Fibroblast of skin of left biceps (primary cell): ENCODE measurements around the gene PACSIN2.
"Not testable (repeated sequence)": the region's sequence is repeated elsewhere in the genome, so short reads cannot be mapped to it uniquely, and the experiment has no call there.

ENCODE experiments used
- DNase-seq, 2 experiments: peaks; one replicate each; pipeline ENCODE4 v3.0.0-alpha.2; 2013; ENCODE audit warnings: low read depth in 2 of 2

The PACSIN2 gene

DNA sequence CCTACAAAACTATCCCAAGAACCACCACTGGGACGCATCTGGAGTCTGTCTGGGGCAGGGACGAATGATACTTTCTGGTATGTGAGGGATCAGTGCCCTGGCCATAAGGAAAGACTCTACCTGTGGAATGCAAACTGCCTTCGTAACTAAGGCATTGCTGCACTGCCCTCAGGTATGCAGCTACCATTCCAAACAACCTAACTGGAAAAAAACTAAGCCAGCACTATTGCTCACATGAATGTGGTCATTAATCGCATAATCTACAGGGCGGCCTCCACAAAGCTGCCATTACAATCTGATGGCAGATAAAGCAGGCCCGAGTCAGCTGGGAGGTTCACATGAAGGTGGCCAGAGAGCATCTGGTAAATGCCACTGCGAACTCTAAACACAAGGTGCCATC, 3.9 kb downstream of the PACSIN2 start:
- no peak for DNase-seq

DNA sequence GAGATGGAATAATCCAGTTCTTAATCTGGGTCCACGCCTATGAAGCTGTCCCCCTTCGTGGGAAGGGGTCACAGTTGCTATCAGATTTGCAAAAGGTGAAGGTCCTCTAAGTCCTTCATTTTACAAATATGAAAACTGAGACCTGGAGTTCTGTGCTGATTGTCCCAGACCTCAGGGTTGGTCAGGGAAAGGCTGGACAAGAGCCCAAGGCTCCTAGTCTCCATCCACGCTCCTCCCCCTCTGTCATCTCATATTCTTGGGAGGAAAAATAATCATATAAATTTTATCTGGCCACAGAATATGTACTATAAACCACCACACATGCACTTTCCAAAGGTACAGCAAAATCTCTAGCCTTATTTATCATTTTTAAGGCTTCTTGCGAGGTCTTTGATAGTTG, 5.5 kb downstream of the PACSIN2 start:
- DNase-seq = no peak

DNA sequence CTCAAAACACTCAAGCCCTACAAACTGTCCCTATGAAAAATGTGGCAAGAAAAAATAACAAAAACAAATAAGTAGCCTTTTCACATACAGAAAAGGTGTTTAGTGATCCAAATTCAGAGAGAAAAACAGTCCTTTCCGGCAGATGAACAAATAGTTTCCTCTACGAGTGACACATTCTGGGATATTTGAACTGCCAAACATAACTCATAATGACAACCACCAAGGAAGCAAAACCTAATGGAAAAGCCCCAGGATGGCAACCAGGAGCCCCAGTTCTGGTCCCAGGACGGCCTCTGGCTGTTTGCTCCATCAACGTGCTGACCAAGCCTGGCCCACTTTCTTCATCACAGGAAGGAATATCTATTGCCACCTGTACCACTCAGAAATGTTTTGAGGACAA, 6.0 kb downstream of the PACSIN2 start:
- no peak for DNase-seq

DNA sequence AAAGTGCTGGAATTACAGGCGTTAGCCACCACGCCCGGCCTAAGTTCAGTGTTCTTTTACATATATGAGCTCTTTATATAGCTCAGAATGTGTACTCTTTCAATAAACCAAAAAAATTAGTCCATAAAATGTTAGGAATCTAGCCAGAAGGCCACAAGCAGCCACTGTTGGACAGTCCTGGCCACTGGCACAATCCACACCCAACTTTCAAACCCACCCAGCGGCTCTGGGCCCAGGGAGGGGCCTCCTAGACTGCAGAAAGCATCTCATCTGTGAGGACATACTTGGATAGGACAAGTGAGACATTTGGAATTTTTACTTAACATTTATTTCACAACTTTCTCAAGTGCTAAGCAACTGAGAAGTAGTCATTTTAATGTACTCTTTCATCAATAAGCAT, 6.4 kb downstream of the PACSIN2 start:
- DNase-seq = no peak

DNA sequence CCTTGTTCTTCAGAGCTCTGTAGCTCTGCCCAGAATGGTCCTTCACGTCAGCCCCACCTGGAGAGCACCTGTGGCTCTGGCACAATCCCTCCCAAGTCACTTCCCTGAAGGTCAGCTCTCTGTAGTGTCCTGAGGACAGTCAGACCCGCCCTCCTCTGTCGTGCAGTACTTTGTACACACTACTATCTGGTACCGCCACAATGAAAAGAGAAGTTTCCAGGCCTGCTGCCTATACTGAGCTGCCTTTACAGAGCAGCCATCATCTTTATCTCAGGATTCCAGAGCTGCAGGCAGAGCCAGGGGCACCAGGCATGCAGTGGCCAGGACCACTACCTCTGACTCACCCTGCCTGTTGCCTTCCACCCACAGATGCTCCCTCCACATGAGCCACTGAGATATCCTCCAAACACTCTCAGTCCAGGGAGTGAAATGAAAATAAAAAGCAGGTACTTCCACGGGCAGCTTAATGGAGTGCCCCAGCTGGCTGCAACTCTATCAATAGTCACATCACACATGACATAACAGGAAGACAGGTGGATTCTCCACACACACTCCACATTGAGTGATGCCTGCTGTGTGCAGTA, 7.3 kb downstream of the PACSIN2 start:
- no peak for DNase-seq

DNA sequence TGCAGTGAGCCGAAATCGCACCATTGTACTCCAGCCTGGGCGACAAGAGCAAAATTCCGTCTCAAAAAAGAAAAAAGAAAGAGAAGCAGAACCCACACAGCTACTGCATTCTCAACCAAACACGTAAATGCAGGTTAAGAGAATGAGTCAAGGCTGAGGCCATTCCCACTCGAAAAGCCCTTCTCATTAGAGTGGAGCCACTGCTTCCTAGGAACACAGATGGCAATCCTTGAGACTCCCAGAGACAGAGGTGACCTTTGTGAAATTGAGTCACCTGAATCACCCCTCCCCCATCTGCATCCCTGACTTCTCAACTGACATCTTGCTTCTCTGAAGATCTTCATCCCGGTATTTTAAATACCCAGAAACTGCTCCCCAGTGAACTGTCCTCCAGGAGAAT, 8.2 kb downstream of the PACSIN2 start:
- DNase-seq = no peak

DNA sequence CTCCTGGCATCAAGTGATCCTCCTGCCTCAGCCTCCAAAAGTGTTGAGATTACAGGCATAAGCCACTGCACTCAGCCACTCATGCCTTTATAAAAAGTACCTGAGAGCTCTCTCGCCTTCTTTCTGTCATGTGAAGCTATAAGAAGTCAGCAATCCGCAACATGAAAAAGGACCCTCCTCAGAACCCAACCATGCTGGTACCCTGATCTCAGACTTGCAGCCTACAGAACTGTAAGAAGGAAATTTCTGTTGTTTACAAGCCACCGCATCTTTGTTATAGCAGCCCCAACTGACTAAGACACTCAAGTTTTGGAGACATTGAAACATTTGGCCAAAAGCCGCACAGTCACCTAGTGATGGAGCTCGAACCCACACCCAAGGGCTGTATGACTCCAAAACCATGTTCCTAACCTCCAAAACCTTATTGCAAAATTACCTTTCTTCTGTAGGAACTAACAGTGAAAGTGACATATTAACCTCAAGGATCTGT, 8.9 kb downstream of the PACSIN2 start:
- DNase-seq = no peak

DNA sequence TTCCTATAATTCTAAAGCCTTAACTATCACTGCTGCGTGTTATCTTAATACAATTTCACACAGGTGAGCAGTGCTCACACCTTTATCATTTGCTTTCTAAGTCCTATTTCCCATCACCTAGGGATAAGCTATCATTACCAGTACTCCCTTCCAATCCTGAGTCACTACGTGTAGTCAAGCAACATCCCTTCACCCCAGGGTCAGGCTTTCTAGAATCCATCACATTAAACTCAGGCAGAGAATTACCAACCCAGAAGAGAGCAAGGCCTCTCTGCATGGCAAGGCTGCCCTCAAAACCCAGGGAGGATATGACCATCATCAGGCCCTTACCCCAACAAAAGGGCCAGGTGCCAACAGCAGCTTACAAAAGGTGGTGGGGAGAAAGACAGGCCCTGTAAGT, 9.8 kb downstream of the PACSIN2 start:
- DNase-seq = no peak

DNA sequence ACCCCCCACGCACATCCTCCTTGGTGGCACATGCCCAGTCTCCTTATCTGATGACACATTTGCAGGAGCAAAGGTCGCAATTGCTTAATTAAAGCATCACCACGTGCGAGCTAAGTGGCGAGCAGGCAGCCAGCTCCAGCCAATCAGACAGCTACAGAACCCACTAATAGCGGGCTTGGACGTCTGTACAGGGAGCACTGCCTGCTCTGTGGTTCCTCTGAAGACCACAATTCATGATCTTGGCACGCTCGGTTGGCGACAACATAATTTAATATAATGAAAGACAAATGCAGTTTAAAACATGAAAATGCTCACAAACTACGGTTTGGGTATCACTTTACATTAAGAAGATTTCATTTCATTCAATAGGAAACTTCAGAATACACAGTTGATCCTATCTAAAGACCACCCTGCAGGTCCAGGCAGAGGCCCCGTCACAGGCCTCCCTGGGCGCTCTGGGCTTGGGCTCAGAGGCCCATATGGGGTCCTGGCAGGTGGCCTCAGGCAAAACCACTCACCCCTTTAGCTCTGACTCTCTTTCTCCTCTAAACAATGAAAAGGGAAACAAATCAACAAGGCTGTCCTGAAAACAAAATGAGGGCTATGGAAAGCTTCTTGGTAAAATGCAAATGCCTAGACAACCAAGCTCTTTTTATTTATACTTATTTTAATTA, 10.4 kb downstream of the PACSIN2 start:
- DNase-seq = peak; percentile 77 to 79

DNA sequence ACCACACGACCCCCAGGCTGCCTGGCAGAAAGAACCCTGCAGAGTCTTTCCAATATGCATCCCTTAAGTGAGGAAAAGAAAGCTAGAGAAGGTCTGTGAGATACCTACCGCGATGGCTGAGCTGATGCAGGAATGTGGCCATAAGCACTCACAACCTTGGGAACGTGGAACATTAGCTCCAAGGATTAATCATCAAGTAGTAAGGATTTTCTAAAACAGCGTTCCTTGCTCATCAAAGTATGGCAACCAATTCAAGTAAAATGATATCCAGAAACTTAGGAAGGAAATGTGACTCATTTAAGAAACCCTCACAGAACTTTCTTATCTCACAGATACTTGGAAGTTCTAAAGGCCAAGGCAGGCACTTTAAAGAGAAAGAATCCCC, 12.8 kb downstream of the PACSIN2 start:
- DNase-seq = peak; percentile 60 to 65

DNA sequence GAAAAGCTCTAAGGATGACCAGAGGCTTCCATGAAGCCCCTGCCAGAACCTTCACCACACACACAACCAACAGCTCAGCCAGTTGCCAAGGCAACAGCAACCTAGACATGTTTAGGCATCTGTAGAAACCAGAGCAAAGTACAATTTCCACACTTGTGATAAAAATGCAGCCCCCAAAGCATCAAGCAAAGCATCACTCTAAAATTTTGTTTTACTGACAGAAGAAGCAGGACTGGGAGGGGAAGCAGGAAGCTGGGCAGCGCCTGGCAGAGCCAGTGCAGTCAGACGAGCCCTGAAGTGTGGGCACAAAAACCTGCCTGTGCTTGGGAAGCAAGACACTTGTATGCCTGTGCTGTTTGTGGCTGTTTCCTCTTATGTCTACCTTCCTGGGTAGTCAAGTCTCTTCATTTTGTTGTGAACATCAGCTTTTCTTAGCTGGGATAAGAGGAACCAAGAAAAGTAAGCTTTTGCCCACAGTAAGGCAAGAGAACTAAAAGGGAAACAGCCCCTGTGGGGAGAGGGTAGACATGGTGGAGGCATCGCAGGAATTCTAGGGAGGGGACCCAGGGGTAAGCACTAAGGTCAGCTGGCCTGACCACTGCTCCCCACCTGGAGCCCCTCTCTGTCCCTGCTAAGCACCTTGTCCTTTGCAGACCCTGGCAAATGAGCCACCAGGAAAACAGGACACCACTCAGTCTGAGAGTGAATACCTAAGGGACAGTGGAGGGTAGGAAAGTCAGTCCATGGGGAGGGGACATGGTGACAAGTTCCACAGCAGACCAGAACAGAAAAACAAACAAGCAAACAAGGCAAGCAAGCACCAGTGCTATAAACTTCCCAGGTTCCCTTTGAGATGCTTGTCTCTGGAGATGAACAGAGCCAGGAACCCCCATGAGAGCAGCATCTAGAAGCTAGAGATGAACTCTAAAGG, 13.4 kb downstream of the PACSIN2 start:
- DNase-seq = no peak

DNA sequence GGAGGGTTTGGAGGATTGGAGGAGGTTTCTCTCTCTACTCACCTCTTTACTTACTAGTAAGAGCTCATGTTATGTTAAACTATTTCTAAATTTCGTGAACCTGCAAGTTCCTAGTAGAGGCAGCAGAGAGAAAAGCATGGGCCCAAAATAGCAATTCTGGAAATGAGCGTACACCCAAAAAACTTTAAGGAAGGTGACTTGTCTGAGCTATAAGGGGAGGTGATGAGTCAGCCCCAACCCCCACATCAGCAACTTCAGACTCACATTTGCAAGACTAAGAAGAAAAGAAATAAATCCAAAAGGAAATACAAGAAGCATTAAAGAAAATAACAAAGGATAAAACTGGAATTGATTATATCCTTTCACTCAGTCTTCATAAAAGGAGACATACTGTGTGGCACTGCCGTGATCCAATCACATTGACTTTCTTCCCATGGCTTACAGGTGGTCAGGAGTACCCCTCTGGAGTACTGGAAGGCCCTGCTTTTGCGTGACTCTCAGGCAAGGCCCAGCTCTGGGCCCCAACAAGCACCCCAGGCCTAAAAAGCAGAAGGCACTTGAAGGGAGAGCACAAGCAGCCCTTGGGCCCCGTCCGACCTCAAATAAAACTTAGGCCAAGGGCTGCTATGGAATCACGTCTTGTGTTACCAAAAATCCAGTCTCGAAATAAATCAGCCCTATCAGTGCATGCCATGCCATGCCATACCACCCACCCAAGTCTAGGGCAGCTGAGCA, 14.3 kb downstream of the PACSIN2 start:
- DNase-seq = no peak

DNA sequence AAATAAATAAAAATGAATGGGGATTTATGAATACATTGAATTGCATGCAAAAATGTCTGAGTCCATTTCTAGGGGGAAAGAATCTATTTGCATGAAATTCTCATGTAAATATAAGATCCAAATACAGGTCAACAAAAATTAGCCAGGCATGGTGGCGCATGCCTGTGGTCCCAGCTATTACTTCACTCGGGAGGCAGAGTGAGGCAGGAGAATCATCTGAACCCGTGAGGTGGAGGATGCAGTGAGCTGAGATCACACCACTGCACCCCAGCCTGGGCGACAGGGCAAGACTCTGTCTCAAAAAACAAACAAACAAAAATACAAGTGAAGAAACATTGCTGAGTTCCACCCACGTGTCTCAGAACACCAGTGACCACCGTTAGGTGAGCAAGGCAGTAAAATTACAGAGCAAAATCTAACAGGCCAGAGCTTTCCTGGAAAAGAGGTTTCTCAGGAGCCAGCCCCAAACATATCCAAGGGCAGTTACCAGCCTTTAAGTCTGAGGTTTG, 17.3 kb downstream of the PACSIN2 start:
- DNase-seq = no peak

DNA sequence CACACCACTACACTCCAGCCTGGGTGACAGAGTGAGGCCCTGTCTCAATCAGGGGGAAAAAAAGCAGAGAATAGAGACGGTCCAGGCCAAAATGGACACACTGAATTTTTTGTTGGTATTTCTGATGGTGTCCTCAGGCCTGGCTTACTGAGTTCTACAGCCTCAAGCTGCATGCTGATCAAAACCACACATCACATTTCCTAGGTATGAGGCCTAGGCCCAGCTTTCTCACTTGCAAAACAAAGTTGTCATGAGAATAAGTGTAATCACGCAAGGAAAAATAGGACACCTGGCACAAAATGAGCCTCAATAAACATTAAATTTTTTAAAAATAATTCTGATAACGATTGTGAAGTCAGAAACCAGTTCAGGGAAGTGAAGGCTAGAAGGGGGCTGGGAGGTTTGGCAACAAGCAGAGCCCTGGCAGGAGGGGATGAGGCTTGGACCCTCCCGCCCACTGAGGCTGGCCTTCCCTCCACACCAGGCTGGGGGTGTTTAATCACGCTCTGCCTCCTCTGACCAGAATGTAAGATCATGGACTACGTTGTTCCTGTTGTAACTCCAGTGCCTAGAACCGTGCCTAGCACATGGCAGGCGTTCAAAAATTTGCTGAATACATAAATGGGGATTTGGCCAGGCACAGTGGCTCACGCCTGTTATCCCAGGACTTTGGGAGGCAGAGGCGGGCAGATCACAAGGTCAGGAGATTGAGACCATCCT, 18.1 kb downstream of the PACSIN2 start:
- no peak for DNase-seq

DNA sequence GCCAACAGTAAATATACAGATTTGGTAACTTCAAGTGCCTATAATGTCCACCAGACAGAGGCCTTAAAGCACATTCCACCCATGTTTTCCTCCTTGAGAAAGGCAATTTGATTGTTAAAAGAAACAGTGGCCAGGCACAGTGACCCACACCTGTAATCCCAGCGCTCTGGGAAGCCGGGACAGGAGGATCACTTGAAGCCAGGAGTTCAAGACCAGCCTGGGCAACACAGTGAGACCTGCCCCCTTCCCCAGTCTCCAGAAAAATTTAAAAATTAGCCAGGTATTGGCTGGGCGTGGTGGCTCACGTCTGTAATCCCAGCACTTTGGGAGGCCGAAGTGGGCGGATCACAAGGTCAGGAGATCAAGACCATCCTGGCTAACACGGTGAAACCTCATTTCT, 19.3 kb downstream of the PACSIN2 start:
- not testable (repeated sequence) for DNase-seq

DNA sequence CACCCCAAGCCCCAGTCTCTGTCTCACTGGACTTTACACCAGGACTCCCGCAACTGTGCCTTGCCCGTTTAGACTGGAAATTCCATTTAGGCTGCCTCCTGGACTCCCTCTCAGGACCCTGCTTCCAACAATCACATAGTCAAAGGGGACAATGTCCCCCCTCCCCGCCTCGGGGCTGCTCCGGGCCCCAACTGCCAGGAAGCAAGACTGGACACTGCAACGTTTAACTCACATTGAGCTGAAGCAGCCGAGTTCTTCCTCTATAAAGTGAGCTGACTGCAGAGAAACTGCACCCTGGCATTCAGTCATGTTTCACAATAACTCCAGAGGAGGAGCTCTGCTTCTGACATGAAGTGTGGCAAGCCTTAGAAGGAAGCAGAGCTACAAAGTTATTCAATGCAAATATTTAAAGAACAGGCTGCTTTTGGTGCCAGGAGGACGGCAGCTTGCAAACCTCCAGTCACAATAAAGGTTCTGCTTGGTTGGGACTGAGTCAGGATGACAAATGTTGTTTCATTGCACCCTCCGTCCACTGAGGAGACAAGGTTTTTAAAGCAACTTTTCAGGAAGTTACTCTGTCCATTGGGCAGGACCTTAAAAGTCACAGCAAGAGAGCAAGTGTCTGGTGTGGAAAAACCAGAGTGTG, 19.9 kb downstream of the PACSIN2 start:
- DNase-seq = peak; percentile 74 to 77

DNA sequence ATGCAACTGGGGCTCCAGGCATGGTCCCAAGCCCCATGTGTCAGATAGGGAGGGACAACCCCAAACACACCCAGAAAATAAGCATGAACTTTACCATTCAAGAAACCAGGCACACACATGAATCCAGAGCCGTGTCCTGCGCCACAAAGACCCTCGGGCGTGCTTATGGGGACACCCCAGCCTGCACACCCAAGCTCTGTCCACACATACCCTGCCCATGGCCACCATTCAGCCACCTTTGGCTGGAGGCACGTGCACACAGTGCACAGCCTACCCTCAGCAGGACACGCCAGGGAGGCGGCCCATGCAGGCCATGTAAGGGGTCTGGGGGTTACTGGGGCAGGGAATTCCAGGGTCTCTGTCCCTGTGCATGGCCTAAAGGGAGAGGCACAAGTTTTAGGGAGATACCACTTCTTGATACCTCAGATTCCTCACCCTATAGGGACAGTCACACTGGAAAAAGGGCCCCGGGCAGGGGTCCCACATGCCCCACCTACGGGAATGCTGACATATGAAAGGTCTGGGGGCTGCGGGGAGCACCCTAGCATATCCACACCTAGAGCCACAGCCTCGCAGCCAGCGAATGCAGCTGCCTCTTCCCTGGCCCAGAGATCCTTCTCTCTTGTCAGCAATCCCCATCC, 20.6 kb downstream of the PACSIN2 start:
- no peak for DNase-seq

DNA sequence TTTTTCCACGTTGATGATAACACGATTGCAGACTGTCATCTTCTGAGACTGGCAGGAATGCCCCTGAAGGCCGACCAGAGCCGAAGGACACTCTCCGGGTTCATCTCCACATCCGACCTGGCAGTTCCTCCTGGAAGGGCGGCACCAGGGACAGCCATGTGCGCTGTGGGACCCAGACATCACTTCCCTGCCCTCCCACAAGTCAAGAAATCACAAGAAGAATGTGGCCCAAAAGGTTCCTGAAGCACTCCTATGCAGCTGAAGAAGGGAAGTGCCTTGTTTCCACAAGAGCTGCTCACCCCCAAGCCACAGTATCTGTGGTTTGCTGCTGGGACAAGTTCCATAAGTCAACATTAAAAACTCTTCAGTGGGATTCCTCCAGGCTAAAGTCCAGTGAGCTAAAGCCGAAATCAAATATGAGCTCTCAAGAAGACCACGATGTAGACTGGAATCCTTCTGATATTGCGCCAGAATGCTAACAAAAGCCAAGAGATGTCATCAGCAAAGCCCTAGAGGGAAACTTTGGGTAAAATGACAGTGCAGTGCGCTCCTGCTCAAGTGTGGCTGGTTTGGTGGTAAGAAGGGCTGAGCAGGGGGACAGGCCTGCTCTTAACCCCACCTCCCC, 21.2 kb downstream of the PACSIN2 start:
- DNase-seq = peak in 1 of 2 experiments; percentile 57

DNA sequence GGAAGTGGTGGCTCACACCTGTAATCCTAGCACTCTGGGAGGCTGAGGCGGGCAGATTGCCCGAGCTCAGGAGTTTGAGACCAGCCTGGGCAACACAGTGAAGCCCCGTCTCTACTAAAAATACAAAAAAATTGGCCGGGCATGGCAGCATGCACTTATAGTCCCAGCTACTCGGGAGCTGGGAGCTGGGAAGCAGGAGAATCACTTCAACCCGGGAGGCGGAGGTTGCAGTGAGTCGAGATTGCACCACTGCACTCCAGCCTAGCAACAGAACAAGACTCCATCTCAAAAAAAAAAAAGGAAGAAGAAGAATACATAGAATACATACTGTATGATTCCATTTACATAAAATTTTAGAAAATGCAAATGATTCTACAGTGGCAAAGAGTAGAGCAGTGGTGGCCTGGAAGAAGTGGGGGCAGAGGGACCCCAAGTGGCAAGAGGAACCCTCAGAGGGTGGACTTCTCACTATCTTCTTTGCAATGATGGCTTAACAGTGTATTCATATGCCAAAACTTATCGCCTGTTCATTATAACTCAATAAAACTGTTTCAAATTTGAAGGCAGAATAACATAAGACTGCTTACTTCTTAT, 22.0 kb downstream of the PACSIN2 start:
- DNase-seq = no peak
